Neural progenitor cell (in vitro differentiated cells): ENCODE results near the gene ALDH5A1. TPM values are rescaled to one million over a fixed set of nuclear protein-coding genes. Genes with fewer than 3 reads are reported as not detected.

Experiments
- DNase-seq: peaks from one replicate; pipeline ENCODE4 v3.0.0-alpha.2; 2016; ENCODE audit warnings: low spot score
- H2AFZ ChIP-seq: fragments of 200-600 bp; sonication (generic); replicated peaks from 2 replicates; pipeline ENCODE4 v1.6.1; 2016; ENCODE audit warnings: antibody characterized with exemption
- H3F3A ChIP-seq: fragments of 200-600 bp; sonication (generic); 2 replicates; pipeline ENCODE4 v1.6.1; 2016; ENCODE audit warnings: antibody characterized with exemption, low read depth
- H3K27ac ChIP-seq: fragments of 200-600 bp; sonication (generic); 2 replicates; pipeline ENCODE4 v1.5.1; 2016; ENCODE audit warnings: mild to moderate bottlenecking
- H3K27me3 ChIP-seq: fragments of 200-600 bp; sonication (generic); 2 replicates; pipeline ENCODE4 v1.6.1; 2016; ENCODE audit warnings: mild to moderate bottlenecking, moderate library complexity
- H3K36me3 ChIP-seq: fragments of 200-600 bp; sonication (generic); 2 replicates; pipeline ENCODE4 v1.5.1; 2016
- H3K4me1 ChIP-seq: fragments of 200-600 bp; sonication (generic); 2 replicates; pipeline ENCODE4 v1.6.1; 2016; ENCODE audit warnings: mixed run types
- H3K4me2 ChIP-seq: fragments of 200-600 bp; sonication (generic); 2 replicates; pipeline ENCODE4 v1.6.1; 2016
- H3K4me3 ChIP-seq: fragments of 200-600 bp; sonication (generic); 2 replicates; pipeline ENCODE4 v1.5.1; 2016
- H3K79me2 ChIP-seq: fragments of 200-600 bp; sonication (generic); 2 replicates; pipeline ENCODE4 v1.6.1; 2016; ENCODE audit warnings: low read depth
- H3K9ac ChIP-seq: fragments of 200-600 bp; sonication (generic); 2 replicates; pipeline ENCODE4 v1.6.1; 2016
- H3K9me3 ChIP-seq: fragments of 200-600 bp; sonication (generic); 2 replicates; pipeline ENCODE4 v1.5.1; 2016; ENCODE audit warnings: low read depth
- H4K20me1 ChIP-seq: fragments of 200-600 bp; sonication (generic); 2 replicates; pipeline ENCODE4 v1.6.1; 2016; ENCODE audit warnings: low read depth
- H3K27ac Mint-ChIP-seq: 3 replicates; pipeline ENCODE4 v1.8.0; 2021; ENCODE audit warnings: mixed read lengths
- H3K27me3 Mint-ChIP-seq: 2 replicates; pipeline ENCODE4 v1.8.0; 2022; ENCODE audit warnings: low read depth, mild to moderate bottlenecking, inconsistent platforms, moderate library complexity, mixed read lengths; ENCODE audit not compliant: insufficient read depth
- H3K36me3 Mint-ChIP-seq: 3 replicates; pipeline ENCODE4 v1.8.0; 2021; ENCODE audit warnings: mixed read lengths
- H3K4me1 Mint-ChIP-seq: 3 replicates; pipeline ENCODE4 v1.8.0; 2021; ENCODE audit warnings: mixed read lengths
- H3K4me3 Mint-ChIP-seq: 3 replicates; pipeline ENCODE4 v1.8.0; 2021; ENCODE audit warnings: mild to moderate bottlenecking, moderate library complexity, mixed read lengths
- H3K9me3 Mint-ChIP-seq: 3 replicates; pipeline ENCODE4 v1.8.0; 2020; ENCODE audit warnings: mixed read lengths
- CTCF ChIP-seq: fragments of 200-600 bp; sonication (generic); IDR thresholded peaks from 2 replicates; pipeline ENCODE4 v1.5.1; 2017; ENCODE audit warnings: antibody characterized with exemption, mild to moderate bottlenecking
- EZH2 ChIP-seq: fragments of 200-600 bp; sonication (generic); IDR thresholded peaks from 2 replicates; pipeline ENCODE4 v1.6.1; 2017; ENCODE audit warnings: antibody characterized with exemption, mild to moderate bottlenecking, moderate library complexity
- EZH2phosphoT487 ChIP-seq: fragments of 200-600 bp; sonication (generic); IDR thresholded peaks from 2 replicates; pipeline ENCODE4 v1.6.1; 2017; ENCODE audit warnings: antibody characterized with exemption
- total RNA-seq: library from RNA; depleted of rRNA; stranded (reverse); fragments of >200 nt; gene quantifications from 2 replicates; pipeline ENCODE4 v1.2.3, GENCODE V29; 2015; ENCODE audit warnings: low replicate concordance

The ALDH5A1 gene
- total RNA-seq, 1 donor from 2014 or later = 10.8 TPM

DNA sequence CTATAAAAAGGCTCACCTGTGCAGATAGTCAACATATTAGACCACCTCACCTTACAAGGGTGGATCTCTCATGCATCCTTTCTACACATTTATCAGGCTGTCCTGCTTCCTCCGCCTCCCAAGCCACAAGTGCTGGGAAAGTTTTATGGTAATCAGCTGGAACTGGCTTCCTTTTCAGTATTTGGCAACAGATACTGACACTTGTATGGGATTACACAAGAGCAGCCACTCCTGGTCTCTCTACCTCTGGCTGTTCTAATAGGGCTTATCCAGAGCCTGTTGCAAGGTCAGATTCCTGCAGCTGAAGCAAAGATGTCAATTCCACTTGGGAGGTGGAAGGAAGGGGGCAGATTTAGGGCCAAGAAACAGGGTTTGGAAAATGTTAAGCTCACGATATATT lies 4.9 kb upstream of the ALDH5A1 start:
- TF ChIP-seq CTCF (no peak), EZH2phosphoT487 (no peak), EZH2 (no peak)
- H3K79me2 ChIP-seq = no peaks in the 10 kb centered on the region
- H3F3A ChIP-seq = peaks cover 23% of the 10 kb centered on the region
- Mint-ChIP-seq H3K9me3 (no peaks in the 10 kb centered on the region), H3K27me3 (peaks cover 2% of the 10 kb centered on the region), H3K4me3 (no peak overlapping the region), H3K27ac (peak overlapping the region; percentile 19), H3K36me3 (no peaks in the 10 kb centered on the region), H3K4me1 (peaks cover 11% of the 10 kb centered on the region)
- no peaks in the 10 kb centered on the region for H3K36me3 ChIP-seq
- no peaks in the 10 kb centered on the region for H3K4me1 ChIP-seq
- no peak overlapping the region for H3K4me2 ChIP-seq
- DNase-seq = no peak
- H3K27me3 ChIP-seq = peaks cover 18% of the 10 kb centered on the region
- H3K27ac ChIP-seq = no peak overlapping the region
- H2AFZ ChIP-seq = no peak overlapping the region
- H3K4me3 ChIP-seq = no peak overlapping the region
- peaks cover 4% of the 10 kb centered on the region for H4K20me1 ChIP-seq
- H3K9me3 ChIP-seq = no peaks in the 10 kb centered on the region
- no peak overlapping the region for H3K9ac ChIP-seq

DNA sequence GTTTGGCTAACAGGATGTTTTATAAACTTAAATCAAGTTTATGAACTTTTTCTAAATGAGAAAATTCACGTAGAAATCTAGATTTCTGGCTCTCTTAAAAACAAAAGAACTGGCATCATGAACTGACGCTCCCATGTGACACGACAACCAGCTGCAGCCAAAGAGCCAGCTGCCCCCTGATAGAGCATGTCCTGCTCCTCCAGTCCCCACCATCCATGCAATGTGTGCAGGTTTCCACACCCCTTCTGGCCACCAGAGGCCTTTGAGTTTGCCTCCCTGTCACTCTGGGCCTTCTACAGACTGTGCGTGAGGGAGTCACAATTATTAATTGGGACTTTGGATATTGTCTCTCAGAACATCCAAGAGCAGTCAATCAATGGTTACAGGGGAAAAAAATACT lies 3.8 kb upstream of the ALDH5A1 start:
- no peak overlapping the region for H2AFZ ChIP-seq
- Mint-ChIP-seq H3K27me3 (peaks cover 6% of the 10 kb centered on the region), H3K9me3 (no peaks in the 10 kb centered on the region), H3K27ac (no peak overlapping the region), H3K36me3 (peaks cover 2% of the 10 kb centered on the region), H3K4me1 (peaks cover 15% of the 10 kb centered on the region), H3K4me3 (no peak overlapping the region)
- no peak overlapping the region for H3K4me3 ChIP-seq
- H3K4me1 ChIP-seq = no peaks in the 10 kb centered on the region
- no peak for DNase-seq
- peaks cover 26% of the 10 kb centered on the region for H3K27me3 ChIP-seq
- no peak overlapping the region for H3K9ac ChIP-seq
- no peaks in the 10 kb centered on the region for H3K9me3 ChIP-seq
- H3K36me3 ChIP-seq = no peaks in the 10 kb centered on the region
- no peaks in the 10 kb centered on the region for H3K79me2 ChIP-seq
- no peak for TF ChIP-seq EZH2phosphoT487
- no peak for TF ChIP-seq CTCF
- TF ChIP-seq EZH2 = no peak
- peaks cover 4% of the 10 kb centered on the region for H4K20me1 ChIP-seq
- H3K4me2 ChIP-seq = no peak overlapping the region
- no peak overlapping the region for H3K27ac ChIP-seq
- peaks cover 32% of the 10 kb centered on the region for H3F3A ChIP-seq

DNA sequence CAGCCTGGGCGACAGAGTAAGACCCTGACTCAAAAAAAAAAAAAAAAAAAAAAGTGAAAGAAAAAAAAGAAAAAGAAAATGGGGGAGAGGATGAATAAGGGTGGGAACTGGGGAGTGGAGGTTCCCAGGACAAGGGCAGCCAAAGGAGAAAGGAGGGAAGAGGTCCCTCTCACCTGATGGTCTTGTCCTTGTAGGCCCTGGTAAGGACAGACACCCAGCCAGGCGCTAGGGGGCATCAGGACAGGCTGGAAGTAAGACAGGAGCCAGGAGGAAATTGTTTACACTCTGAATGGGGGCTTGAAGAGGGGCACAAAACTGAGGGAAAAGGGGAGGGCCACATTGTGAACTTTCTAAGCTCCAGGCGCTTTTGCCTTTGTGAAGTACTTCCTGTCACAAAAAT lies 2.3 kb upstream of the ALDH5A1 start:
- peaks cover 8% of the 10 kb centered on the region for H3K27me3 Mint-ChIP-seq
- Histone ChIP-seq H4K20me1 (peaks cover 4% of the 10 kb centered on the region), H3K36me3 (no peaks in the 10 kb centered on the region), H2AFZ (no peak overlapping the region), H3K79me2 (no peaks in the 10 kb centered on the region), H3K4me3 (no peak overlapping the region), H3K27ac (no peak overlapping the region), H3K9me3 (no peaks in the 10 kb centered on the region), H3K9ac (no peak overlapping the region), H3K27me3 (peaks cover 36% of the 10 kb centered on the region), H3F3A (peaks cover 34% of the 10 kb centered on the region), H3K4me1 (no peaks in the 10 kb centered on the region), H3K4me2 (no peak overlapping the region)
- H3K36me3 Mint-ChIP-seq = peaks cover 10% of the 10 kb centered on the region
- peak; percentile 50 for DNase-seq
- no peak overlapping the region for H3K4me3 Mint-ChIP-seq
- TF ChIP-seq EZH2 = no peak
- TF ChIP-seq CTCF = peak; percentile 53
- no peak overlapping the region for H3K27ac Mint-ChIP-seq
- peaks cover 15% of the 10 kb centered on the region for H3K4me1 Mint-ChIP-seq
- H3K9me3 Mint-ChIP-seq = peaks cover 6% of the 10 kb centered on the region
